DOHH2 (cell line): ENCODE results near the gene LRRC63.

Experiments
- EZH2phosphoT487 ChIP-seq: fragments of 200-600 bp; sonication (generic); IDR thresholded peaks from 2 replicates; pipeline ENCODE4 v1.6.1; 2017; ENCODE audit warnings: borderline replicate concordance, mild to moderate bottlenecking, antibody characterized with exemption, low read length, moderate library complexity, mixed read lengths
- TF ChIP-seq, protein P1 (sequence below): fragments of 200-600 bp; sonication (generic); IDR thresholded peaks from one replicate; pipeline ENCODE4 v1.5.1; 2014; ENCODE audit warnings: antibody characterized with exemption, mild to moderate bottlenecking, low read depth, low read length; ENCODE audit not compliant: poor library complexity, severe bottlenecking

DNA sequence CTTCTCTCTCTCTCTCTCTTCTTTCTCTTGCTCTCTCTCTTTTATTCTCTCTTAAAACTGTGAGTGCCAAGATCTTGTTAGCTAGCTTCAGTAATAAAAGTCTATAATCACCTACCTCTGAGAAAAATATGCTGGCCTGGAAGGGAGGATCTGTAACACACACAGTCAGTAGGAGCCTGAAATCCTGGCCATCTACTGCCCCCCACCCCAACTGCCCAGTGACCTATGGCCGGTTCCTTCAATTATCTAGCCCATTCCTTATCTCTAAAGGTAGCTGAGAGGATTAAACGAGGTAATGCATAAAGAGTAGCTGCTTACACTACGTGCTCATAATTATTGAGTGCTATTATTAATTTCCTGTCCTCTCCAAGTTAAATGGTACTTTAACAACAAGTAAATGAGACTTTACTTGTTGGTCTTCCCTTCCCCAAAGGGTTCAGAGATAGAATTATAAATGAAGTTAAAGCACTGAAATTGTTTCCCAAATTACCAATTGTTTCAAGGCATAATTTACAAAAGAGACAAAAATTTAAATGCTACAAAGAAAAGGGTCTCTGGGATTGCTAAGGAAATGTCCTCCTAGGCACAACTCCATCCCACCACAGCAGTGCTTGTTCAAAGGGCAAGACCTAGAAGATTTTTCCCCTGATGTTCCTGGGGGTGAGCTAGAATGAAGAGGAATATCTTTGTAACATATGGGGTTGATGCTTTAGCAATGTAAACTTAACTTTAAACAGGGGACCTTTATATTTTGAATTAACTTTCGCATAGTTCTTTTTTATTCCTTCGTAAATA is 31.6 kb upstream of the LRRC63 start:
- TF ChIP-seq, protein P1, sequence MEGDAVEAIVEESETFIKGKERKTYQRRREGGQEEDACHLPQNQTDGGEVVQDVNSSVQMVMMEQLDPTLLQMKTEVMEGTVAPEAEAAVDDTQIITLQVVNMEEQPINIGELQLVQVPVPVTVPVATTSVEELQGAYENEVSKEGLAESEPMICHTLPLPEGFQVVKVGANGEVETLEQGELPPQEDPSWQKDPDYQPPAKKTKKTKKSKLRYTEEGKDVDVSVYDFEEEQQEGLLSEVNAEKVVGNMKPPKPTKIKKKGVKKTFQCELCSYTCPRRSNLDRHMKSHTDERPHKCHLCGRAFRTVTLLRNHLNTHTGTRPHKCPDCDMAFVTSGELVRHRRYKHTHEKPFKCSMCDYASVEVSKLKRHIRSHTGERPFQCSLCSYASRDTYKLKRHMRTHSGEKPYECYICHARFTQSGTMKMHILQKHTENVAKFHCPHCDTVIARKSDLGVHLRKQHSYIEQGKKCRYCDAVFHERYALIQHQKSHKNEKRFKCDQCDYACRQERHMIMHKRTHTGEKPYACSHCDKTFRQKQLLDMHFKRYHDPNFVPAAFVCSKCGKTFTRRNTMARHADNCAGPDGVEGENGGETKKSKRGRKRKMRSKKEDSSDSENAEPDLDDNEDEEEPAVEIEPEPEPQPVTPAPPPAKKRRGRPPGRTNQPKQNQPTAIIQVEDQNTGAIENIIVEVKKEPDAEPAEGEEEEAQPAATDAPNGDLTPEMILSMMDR: no peak
- TF ChIP-seq EZH2phosphoT487: no peak
